Esophagus muscularis mucosa (tissue), 3 donors: ENCODE results near the gene TMEM179.

Experiments used
- CTCF ChIP-seq, 3 experiments: fragments of 200-600 bp in 2 of 3; fragments of 450-650 bp in 1 of 3; sonication (generic) in 2 of 3; IDR thresholded peaks; one replicate each; pipeline ENCODE4 v1.5.1; 2017 to 2019; ENCODE audit warnings: antibody characterized with exemption in 3 of 3, mild to moderate bottlenecking in 2 of 3, moderate library complexity in 1 of 3
- POLR2AphosphoS5 ChIP-seq, 2 donors: sonication (generic); formaldehyde crosslinking; IDR thresholded peaks; one replicate each; pipeline ENCODE4 v1.6.1; 2017; ENCODE audit warnings: antibody characterized with exemption in 2 of 2

- TF ChIP-seq CTCF (IDR thresholded peaks at IDR 0.05): no peak
- no peak for TF ChIP-seq POLR2AphosphoS5 (IDR thresholded peaks at IDR 0.05)
Observed at GRCh38 chr14:104564744-104565679, 39.6 kb downstream of the TMEM179 start.
